Spleen (tissue), 11 donors: ENCODE measurements around the gene KLF16. TPM values are rescaled to one million over a fixed set of nuclear protein-coding genes. Genes with fewer than 3 reads are reported as not detected.

Experiments
- DNase-seq: peaks from one replicate; pipeline ENCODE4 v3.0.0-alpha.2; 2020
- H3K27ac ChIP-seq, 8 donors: fragments of 200-600 bp; sonication (generic) in 7 of 8; 1 replicate in 4 of 8; 2 replicates in 4 of 8; pipeline versions ENCODE4 v1.5.0 to v1.8.0; 2016 to 2021; ENCODE audit warnings: inconsistent platforms in 4 of 8, mild to moderate bottlenecking in 4 of 8, moderate library complexity in 1 of 8
- H3K27me3 ChIP-seq, 7 donors: fragments of 200-600 bp; sonication (generic) in 6 of 7; replicated peaks in 1 of 7; 1 replicate in 4 of 7; 2 replicates in 3 of 7; pipeline versions ENCODE4 v1.5.0 to v1.8.0; 2016 to 2021; ENCODE audit warnings: inconsistent platforms in 3 of 7, mild to moderate bottlenecking in 1 of 7
- H3K36me3 ChIP-seq, 6 donors: fragments of 200-600 bp; sonication (generic) in 5 of 6; 1 replicate in 4 of 6; 2 replicates in 2 of 6; pipeline versions ENCODE4 v1.5.0 to v1.8.0; 2016 to 2021; ENCODE audit warnings: inconsistent platforms in 2 of 6
- H3K4me1 ChIP-seq, 6 donors: fragments of 200-600 bp; sonication (generic) in 5 of 6; 1 replicate in 3 of 6; 2 replicates in 3 of 6; pipeline versions ENCODE4 v1.5.0 to v1.8.0; 2016 to 2021; ENCODE audit warnings: inconsistent platforms in 3 of 6
- H3K4me3 ChIP-seq, 8 donors: fragments of 200-600 bp; sonication (generic) in 7 of 8; 1 replicate in 4 of 8; 2 replicates in 4 of 8; pipeline versions ENCODE4 v1.5.0 to v1.8.0; 2016 to 2021; ENCODE audit warnings: inconsistent platforms in 4 of 8, mild to moderate bottlenecking in 4 of 8, moderate library complexity in 2 of 8
- H3K9me3 ChIP-seq, 8 donors: fragments of 200-600 bp; sonication (generic) in 7 of 8; 1 replicate in 4 of 8; 2 replicates in 4 of 8; pipeline versions ENCODE4 v1.5.0 to v1.8.0; 2016 to 2021; ENCODE audit warnings: inconsistent platforms in 4 of 8
- CTCF ChIP-seq, 11 experiments: fragments of 200-600 bp in 7 of 11; fragments of 450-650 bp in 4 of 11; sonication (generic) in 4 of 11; IDR thresholded peaks in 8 of 11; conservative IDR thresholded peaks in 3 of 11; 1 replicate in 7 of 11; 2 replicates in 4 of 11; pipeline versions ENCODE4 v1.4.0 to v1.8.0; 2016 to 2021; ENCODE audit warnings: antibody characterized with exemption in 11 of 11, inconsistent platforms in 4 of 11, mild to moderate bottlenecking in 1 of 11
- POLR2A ChIP-seq, 3 donors: fragments of 450-650 bp; IDR thresholded peaks; one replicate each; pipeline ENCODE4 v1.5.1; 2017; ENCODE audit warnings: antibody characterized with exemption in 3 of 3, mild to moderate bottlenecking in 1 of 3
- POLR2AphosphoS5 ChIP-seq, 3 donors: sonication (generic); formaldehyde crosslinking; IDR thresholded peaks; one replicate each; pipeline ENCODE4 v1.5.1; 2017; ENCODE audit warnings: antibody characterized with exemption in 3 of 3
- WGBS, 5 donors: extraction: QIAGEN DNeasy Blood & Tissue Kit in 3 of 5; methylation state at CpG; one replicate each; pipeline versions ENCODE4 v1.1.5 to v1.1.7; 2013 to 2018; 5-methylcytosine and 5-hydroxymethylcytosine counted together
- intact Hi-C: fragments of 100-400 bp; cut with DNase I; formaldehyde crosslinking; loops from one replicate; pipeline ENCODE4 v1.15.0; 2023; ENCODE audit warnings: low total_unique reads
- polyA plus RNA-seq, 3 donors: library from polyadenylated mRNA; stranded (reverse); fragments of 200-250 nt; gene quantifications; one replicate each; pipeline ENCODE4 v1.2.1, GENCODE V29; 2013
- total RNA-seq, 7 donors: library from RNA; depleted of rRNA in 3 of 7; stranded (reverse); fragments of >200 nt in 3 of 7; fragmentation: NEBNext Ultra II Directional in 4 of 7; extraction: Animal tissue kit (Norgen Biotek cat#: 25700) in 4 of 7; gene quantifications; one replicate each; pipeline versions ENCODE4 v1.1.0 to v1.2.1, GENCODE V29; 2016 to 2021
- donor health status: healthy with polysubstance abuse.
- donor health status: DM: no; HTN: no; CAD: no; lungs with moderate emphysema.
- donor health status: DM: no; HTN: no; CAD: no.
- donor health status: Bipolar disorder and iron deficiency.
- donor health status: healthy.
- donor health status: DM: no; HTN: no; CAD: no.
- donor health status: DM: yes; HTN: yes; CAD: no.

The KLF16 gene
- total and polyA plus RNA-seq, 10 donors: 7.1 to 39.0 (median 18.4) TPM

GRCh38 chr19:1871140-1871597 is 7.8 kb upstream of the KLF16 start:
- Histone ChIP-seq H3K27ac (peak overlapping the region in 5 of 8 donors; percentile 45 to 96 (median 94)), H3K9me3 (no peaks in the 10 kb centered on the region), H3K27me3 (no peaks in the 10 kb centered on the region), H3K4me3 (no peak overlapping the region), H3K4me1 (peaks cover 40 to 86% (median 56%) of the 10 kb centered on the region in 6 donors), H3K36me3 (peaks cover 0 to 53% (median 21%) of the 10 kb centered on the region in 6 donors)
- WGBS, 5 donors: 70 to 91% (median 79%) methylated on average over 4 to 15 of the region's 15 CpGs
- intact Hi-C loops: no loop called here
- TF ChIP-seq POLR2A (IDR thresholded peaks at IDR 0.05) (no peak), POLR2AphosphoS5 (IDR thresholded peaks at IDR 0.05) (peak in 2 of 3 donors; percentile 54 to 66), CTCF (IDR thresholded peaks at IDR 0.05 in 8 of 11, conservative IDR thresholded peaks at IDR 0.05 in 3 of 11) (no peak)
- DNase-seq: peak; percentile 83

GRCh38 chr19:1868971-1869370 is 5.6 kb upstream of the KLF16 start:
- peak overlapping the region in 1 of 8 donors; percentile 26 for H3K27ac ChIP-seq
- no peak overlapping the region for H3K4me3 ChIP-seq
- no peaks in the 10 kb centered on the region for H3K27me3 ChIP-seq
- WGBS, 5 donors: 83 to 91% (median 89%) methylated on average over 7 of the region's 7 CpGs
- TF ChIP-seq CTCF (IDR thresholded peaks at IDR 0.05 in 8 of 11, conservative IDR thresholded peaks at IDR 0.05 in 3 of 11) (no peak), POLR2AphosphoS5 (IDR thresholded peaks at IDR 0.05) (no peak), POLR2A (IDR thresholded peaks at IDR 0.05) (no peak)
- no peak for DNase-seq
- peaks cover 33 to 85% (median 50%) of the 10 kb centered on the region in 6 donors for H3K4me1 ChIP-seq
- H3K36me3 ChIP-seq: peaks cover 0 to 53% (median 21%) of the 10 kb centered on the region in 6 donors
- intact Hi-C loops: no loop called here
- no peaks in the 10 kb centered on the region for H3K9me3 ChIP-seq

GRCh38 chr19:1867349-1867724 is 4.0 kb upstream of the KLF16 start:
- no peak for DNase-seq
- 84 to 88% (median 86%) methylated on average over 9 of the region's 9 CpGs for WGBS, 5 donors
- peaks cover 18 to 70% (median 36%) of the 10 kb centered on the region in 6 donors for H3K4me1 ChIP-seq
- H3K27me3 ChIP-seq: no peaks in the 10 kb centered on the region
- no peak overlapping the region for H3K4me3 ChIP-seq
- H3K9me3 ChIP-seq: no peaks in the 10 kb centered on the region
- no peak for TF ChIP-seq POLR2A (IDR thresholded peaks at IDR 0.05)
- TF ChIP-seq CTCF (IDR thresholded peaks at IDR 0.05 in 8 of 11, conservative IDR thresholded peaks at IDR 0.05 in 3 of 11): no peak
- TF ChIP-seq POLR2AphosphoS5 (IDR thresholded peaks at IDR 0.05): no peak
- intact Hi-C loops: no loop called here
- peak overlapping the region in 2 of 8 donors; percentile 12 to 20 for H3K27ac ChIP-seq
- peaks cover 0 to 37% (median 13%) of the 10 kb centered on the region in 6 donors for H3K36me3 ChIP-seq

- Histone ChIP-seq H3K27ac (peak overlapping the region in 2 of 8 donors; percentile 12 to 20), H3K27me3 (no peaks in the 10 kb centered on the region), H3K9me3 (no peaks in the 10 kb centered on the region), H3K4me1 (peaks cover 14 to 70% (median 36%) of the 10 kb centered on the region in 6 donors), H3K36me3 (peaks cover 0 to 32% (median 11%) of the 10 kb centered on the region in 6 donors), H3K4me3 (no peak overlapping the region)
- intact Hi-C loops: no loop called here
- DNase-seq: no peak
- WGBS, 5 donors: 84 to 95% (median 88%) methylated on average over 8 of the region's 8 CpGs
- TF ChIP-seq CTCF (IDR thresholded peaks at IDR 0.05 in 8 of 11, conservative IDR thresholded peaks at IDR 0.05 in 3 of 11) (no peak), POLR2AphosphoS5 (IDR thresholded peaks at IDR 0.05) (no peak), POLR2A (IDR thresholded peaks at IDR 0.05) (no peak)
These were observed 3.4 kb upstream of the KLF16 start for GRCh38 chr19:1866693-1867348.
